HepG2 (cell line): ENCODE results near the gene DALRD3. TPM values are rescaled to one million over a fixed set of nuclear protein-coding genes. Genes with fewer than 3 reads are reported as not detected.
A peak's percentile ranks its signal among the peaks of the same experiment; 100 is the strongest.

Source experiments
- ATRX ChIP-seq: sonication (generic); formaldehyde crosslinking; IDR thresholded peaks from 2 replicates; pipeline ENCODE4 v1.4.0; 2020; ENCODE audit warnings: missing genetic modification reagents, borderline replicate concordance
- GATA4 ChIP-seq: sonication (generic); IDR thresholded peaks from 2 replicates; pipeline ENCODE4 v1.6.1; 2016; ENCODE audit warnings: antibody characterized with exemption, low read depth, borderline replicate concordance
- PPARG ChIP-seq: conservative IDR thresholded peaks from 2 replicates; pipeline ENCODE4 v1.6.1; 2016; ENCODE audit warnings: missing biosample characterization, missing genetic modification reagents
- RXRA ChIP-seq: sonication (generic); formaldehyde crosslinking; IDR thresholded peaks from 2 replicates; pipeline ENCODE4 v1.5.1; 2020; ENCODE audit warnings: missing genetic modification reagents
- SKIL ChIP-seq: sonication (generic); formaldehyde crosslinking; IDR thresholded peaks from 2 replicates; pipeline ENCODE4 v1.8.0; 2022; ENCODE audit warnings: missing genetic modification reagents, mild to moderate bottlenecking, moderate library complexity, borderline replicate concordance
- SMYD3 ChIP-seq: sonication (generic); formaldehyde crosslinking; IDR thresholded peaks from 2 replicates; pipeline ENCODE4 v1.8.1; 2023; ENCODE audit warnings: mild to moderate bottlenecking, missing genetic modification reagents
- SSRP1 ChIP-seq: IDR thresholded peaks from 2 replicates; pipeline ENCODE4 v1.6.1; 2016; ENCODE audit warnings: control low read depth
- TBX2 ChIP-seq: sonication (generic); formaldehyde crosslinking; IDR thresholded peaks from 2 replicates; pipeline ENCODE4 v1.5.0; 2020; ENCODE audit warnings: missing genetic modification reagents, mild to moderate bottlenecking, borderline replicate concordance
- ZHX1 ChIP-seq: sonication (generic); formaldehyde crosslinking; IDR thresholded peaks from 2 replicates; pipeline ENCODE4 v1.8.1; 2022; ENCODE audit warnings: low read depth, mild to moderate bottlenecking, missing genetic modification reagents
- ZNF205 ChIP-seq: IDR thresholded peaks from 2 replicates; pipeline ENCODE4 v1.6.1; 2018; ENCODE audit warnings: missing biosample characterization, missing genetic modification reagents
- ZNF263 ChIP-seq: sonication (generic); formaldehyde crosslinking; IDR thresholded peaks from 2 replicates; pipeline ENCODE4 v1.4.0; 2020; ENCODE audit warnings: missing genetic modification reagents
- ZNF652 ChIP-seq: IDR thresholded peaks from 2 replicates; pipeline ENCODE4 v1.6.1; 2016; ENCODE audit warnings: low read depth, borderline replicate concordance
- ZNF878 ChIP-seq: sonication (generic); formaldehyde crosslinking; IDR thresholded peaks from 2 replicates; pipeline ENCODE4 v1.8.1; 2023; ENCODE audit warnings: mild to moderate bottlenecking, missing genetic modification reagents, moderate library complexity
- polyA plus RNA-seq, 8 experiments: library from polyadenylated mRNA; depleted of rRNA in 3 of 8; stranded (reverse) in 7 of 8; unstranded in 1 of 8; fragments of >200 nt; fragmentation: Illumina TruSeq in 4 of 8; extraction: Trizol in 4 of 8; gene quantifications; 2 replicates each; pipeline versions ENCODE4 v1.2.1 to v1.2.3, GENCODE V29; 2011 to 2016; ENCODE audit warnings: low read depth in 4 of 8, missing spikeins in 1 of 8, mixed read lengths in 1 of 8; ENCODE audit not compliant: insufficient read depth in 1 of 8
- total RNA-seq, 5 experiments: library from RNA; depleted of rRNA; stranded (reverse); fragments of >200 nt; fragmentation: Illumina TruSeq; extraction: Trizol; gene quantifications; 2 replicates each; pipeline ENCODE4 v1.2.3, GENCODE V29; 2016; ENCODE audit warnings: low read depth in 1 of 5
- TF ChIP-seq, protein P1 (sequence below): sonication (generic); formaldehyde crosslinking; IDR thresholded peaks from 2 replicates; pipeline ENCODE4 v1.4.0; 2020; ENCODE audit warnings: mild to moderate bottlenecking, missing genetic modification reagents
- TF ChIP-seq, protein P2 (sequence below): IDR thresholded peaks from 2 replicates; pipeline ENCODE4 v1.6.1; 2016
- TF ChIP-seq, protein P3 (sequence below): sonication (generic); formaldehyde crosslinking; IDR thresholded peaks from 2 replicates; pipeline ENCODE4 v1.5.0; 2020; ENCODE audit warnings: mild to moderate bottlenecking, missing genetic modification reagents, moderate library complexity
- TF ChIP-seq, protein P4 (sequence below), 2 experiments: sonication (generic) in 1 of 2; formaldehyde crosslinking in 1 of 2; IDR thresholded peaks; 2 replicates each; pipeline versions ENCODE4 v1.4.0 to v1.6.1; 2018 to 2020; ENCODE audit warnings: missing genetic modification reagents in 2 of 2, borderline replicate concordance in 1 of 2, low read depth in 1 of 2, mild to moderate bottlenecking in 1 of 2, missing biosample characterization in 1 of 2

The DALRD3 gene
- total and polyA plus RNA-seq, 2 of the 13 experiments (the other 11 are each of a cell fraction or from before 2014, with no cell fraction given) = 19.9 to 36.5 TPM

GRCh38 chr3:49007068-49007770 is 11.2 kb downstream of the DALRD3 start, which contains the start of gene WDR6 (continued):
- TF ChIP-seq ZHX1 (CRISPR knock-in tag) (no peak; the same call in 1 of the 2 replicates), ATRX (CRISPR knock-in tag) (no peak), RXRA (CRISPR knock-in tag) (peak; percentile 78), ZNF263 (CRISPR knock-in tag) (no peak), ZNF878 (no peak; the same call in 1 of the 2 replicates), ZNF205 (peak; percentile 75; the same call in 1 of the 2 replicates), TBX2 (CRISPR knock-in tag) (peak; percentile 84), GATA4 (no peak), SSRP1 (no peak), SMYD3 (CRISPR knock-in tag) (0 out of 2 replicates have a peak, but pooled peaks have one; percentile 61), PPARG (CRISPR knock-in tag) (peak; percentile 22; the same call in 1 of the 2 replicates), SKIL (CRISPR knock-in tag) (0 out of 2 replicates have a peak, but pooled peaks have one; percentile 24), ZNF652 (CRISPR knock-in tag) (no peak)
- TF ChIP-seq, protein P1, sequence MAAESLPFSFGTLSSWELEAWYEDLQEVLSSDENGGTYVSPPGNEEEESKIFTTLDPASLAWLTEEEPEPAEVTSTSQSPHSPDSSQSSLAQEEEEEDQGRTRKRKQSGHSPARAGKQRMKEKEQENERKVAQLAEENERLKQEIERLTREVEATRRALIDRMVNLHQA (CRISPR knock-in tag) = no peak
- TF ChIP-seq, protein P2, sequence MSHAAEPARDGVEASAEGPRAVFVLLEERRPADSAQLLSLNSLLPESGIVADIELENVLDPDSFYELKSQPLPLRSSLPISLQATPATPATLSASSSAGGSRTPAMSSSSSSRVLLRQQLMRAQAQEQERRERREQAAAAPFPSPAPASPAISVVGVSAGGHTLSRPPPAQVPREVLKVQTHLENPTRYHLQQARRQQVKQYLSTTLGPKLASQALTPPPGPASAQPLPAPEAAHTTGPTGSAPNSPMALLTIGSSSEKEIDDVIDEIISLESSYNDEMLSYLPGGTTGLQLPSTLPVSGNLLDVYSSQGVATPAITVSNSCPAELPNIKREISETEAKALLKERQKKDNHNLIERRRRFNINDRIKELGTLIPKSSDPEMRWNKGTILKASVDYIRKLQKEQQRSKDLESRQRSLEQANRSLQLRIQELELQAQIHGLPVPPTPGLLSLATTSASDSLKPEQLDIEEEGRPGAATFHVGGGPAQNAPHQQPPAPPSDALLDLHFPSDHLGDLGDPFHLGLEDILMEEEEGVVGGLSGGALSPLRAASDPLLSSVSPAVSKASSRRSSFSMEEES (CRISPR knock-in tag) = peak; percentile 94
- TF ChIP-seq, protein P3, sequence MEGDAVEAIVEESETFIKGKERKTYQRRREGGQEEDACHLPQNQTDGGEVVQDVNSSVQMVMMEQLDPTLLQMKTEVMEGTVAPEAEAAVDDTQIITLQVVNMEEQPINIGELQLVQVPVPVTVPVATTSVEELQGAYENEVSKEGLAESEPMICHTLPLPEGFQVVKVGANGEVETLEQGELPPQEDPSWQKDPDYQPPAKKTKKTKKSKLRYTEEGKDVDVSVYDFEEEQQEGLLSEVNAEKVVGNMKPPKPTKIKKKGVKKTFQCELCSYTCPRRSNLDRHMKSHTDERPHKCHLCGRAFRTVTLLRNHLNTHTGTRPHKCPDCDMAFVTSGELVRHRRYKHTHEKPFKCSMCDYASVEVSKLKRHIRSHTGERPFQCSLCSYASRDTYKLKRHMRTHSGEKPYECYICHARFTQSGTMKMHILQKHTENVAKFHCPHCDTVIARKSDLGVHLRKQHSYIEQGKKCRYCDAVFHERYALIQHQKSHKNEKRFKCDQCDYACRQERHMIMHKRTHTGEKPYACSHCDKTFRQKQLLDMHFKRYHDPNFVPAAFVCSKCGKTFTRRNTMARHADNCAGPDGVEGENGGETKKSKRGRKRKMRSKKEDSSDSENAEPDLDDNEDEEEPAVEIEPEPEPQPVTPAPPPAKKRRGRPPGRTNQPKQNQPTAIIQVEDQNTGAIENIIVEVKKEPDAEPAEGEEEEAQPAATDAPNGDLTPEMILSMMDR = peak; percentile 76
- TF ChIP-seq, protein P4, sequence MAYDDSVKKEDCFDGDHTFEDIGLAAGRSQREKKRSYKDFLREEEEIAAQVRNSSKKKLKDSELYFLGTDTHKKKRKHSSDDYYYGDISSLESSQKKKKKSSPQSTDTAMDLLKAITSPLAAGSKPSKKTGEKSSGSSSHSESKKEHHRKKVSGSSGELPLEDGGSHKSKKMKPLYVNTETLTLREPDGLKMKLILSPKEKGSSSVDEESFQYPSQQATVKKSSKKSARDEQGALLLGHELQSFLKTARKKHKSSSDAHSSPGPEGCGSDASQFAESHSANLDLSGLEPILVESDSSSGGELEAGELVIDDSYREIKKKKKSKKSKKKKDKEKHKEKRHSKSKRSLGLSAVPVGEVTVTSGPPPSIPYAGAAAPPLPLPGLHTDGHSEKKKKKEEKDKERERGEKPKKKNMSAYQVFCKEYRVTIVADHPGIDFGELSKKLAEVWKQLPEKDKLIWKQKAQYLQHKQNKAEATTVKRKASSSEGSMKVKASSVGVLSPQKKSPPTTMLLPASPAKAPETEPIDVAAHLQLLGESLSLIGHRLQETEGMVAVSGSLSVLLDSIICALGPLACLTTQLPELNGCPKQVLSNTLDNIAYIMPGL (CRISPR knock-in tag; IDR thresholded peaks at IDR 0.05; ENCODE audit: borderline replicate concordance in 1 of 2, low read depth in 1 of 2) = peak; percentile 83 to 96; a peak in 3 of 4 replicates
